GM19025 (cell line): Measurements from ENCODE around the gene RHOV.
A peak's percentile ranks its signal among the peaks of the same experiment; 100 is the strongest.

Source experiments
- ATAC-seq: cut with Tn5 transposase; IDR thresholded peaks from one replicate; pipeline ENCODE4 v1.9.1; 2021; ENCODE audit warnings: mild to moderate bottlenecking, low read depth, moderate library complexity; ENCODE audit not compliant: unreplicated experiment

RHOV gene, protein sequence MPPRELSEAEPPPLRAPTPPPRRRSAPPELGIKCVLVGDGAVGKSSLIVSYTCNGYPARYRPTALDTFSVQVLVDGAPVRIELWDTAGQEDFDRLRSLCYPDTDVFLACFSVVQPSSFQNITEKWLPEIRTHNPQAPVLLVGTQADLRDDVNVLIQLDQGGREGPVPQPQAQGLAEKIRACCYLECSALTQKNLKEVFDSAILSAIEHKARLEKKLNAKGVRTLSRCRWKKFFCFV

GRCh38 chr15:40873694-40874561, at the start of gene RHOV:
Gene RHOV (minus strand): TSS chr15:40874234. CDS start chr15:40874139, 95 bp downstream.
- ATAC-seq: peak; percentile 65

DNA sequence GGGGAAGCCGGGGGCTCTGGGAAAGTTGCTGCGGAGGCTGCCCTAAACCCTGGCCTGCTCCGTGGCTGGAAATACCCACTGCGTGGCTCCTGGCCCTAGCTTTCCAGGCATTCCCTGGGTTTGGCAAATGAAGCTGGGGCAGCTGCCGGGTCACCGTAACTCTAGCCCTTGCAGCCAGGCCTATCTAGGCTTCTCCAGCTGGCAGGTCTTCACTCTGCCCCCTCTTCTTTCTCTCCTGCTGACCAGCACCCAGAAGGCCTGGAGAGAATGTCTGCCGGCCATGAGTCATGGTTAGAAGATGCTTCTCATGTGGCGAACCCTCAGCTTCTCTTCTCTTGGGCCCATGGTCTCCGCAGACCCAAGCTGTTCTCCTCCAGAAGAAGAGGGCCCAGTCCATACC, 49.5 kb upstream of the RHOV start:
- no peak for ATAC-seq

DNA sequence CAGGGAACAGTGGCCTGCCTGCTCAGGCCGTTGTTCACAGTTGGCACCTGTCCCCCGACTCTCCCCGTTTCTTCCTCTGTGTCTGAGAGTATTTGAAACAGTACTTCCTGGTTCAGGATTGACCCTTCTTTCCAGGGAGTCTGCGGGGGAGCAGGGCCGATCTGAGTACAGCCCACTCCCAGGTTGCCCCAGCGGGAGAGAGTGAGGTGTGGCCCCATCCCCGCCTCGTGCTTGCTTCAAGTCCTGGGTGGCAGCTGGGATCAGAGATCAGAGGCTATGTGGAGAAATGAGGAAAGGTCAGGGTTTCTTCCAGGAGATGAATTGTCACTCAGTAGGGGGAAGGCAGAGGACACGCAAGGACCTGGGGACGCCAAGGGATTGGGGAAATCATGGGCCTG, 48.6 kb upstream of the RHOV start:
- ATAC-seq: no peak

- no peak for ATAC-seq
Observed at GRCh38 chr15:40921949-40922607, 48.0 kb upstream of the RHOV start.

- no peak for ATAC-seq
Observed at GRCh38 chr15:40918799-40919392, 44.9 kb upstream of the RHOV start.

GRCh38 chr15:40918146-40918798, 44.2 kb upstream of the RHOV start:
- ATAC-seq: no peak

DNA sequence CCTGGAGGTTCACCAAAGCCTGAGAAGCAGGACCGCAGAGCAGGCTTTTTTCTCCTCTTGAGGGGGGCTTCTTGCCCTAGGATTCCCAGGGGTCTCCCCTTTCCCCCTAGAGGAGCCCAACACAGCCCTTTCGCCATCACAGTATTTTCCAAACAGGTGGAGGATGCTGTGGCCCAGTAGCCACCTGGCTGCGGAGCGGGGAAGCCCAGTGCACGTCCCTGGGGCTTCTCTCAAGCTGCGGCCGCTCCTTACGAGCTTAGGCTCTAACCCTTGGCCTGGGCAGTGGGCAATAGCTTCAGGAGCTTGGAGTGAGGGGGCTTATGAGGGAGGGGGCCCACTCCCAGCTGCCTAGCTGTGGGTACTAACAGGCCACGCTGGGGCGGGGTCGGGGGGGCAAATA, 43.6 kb upstream of the RHOV start:
- no peak for ATAC-seq

GRCh38 chr15:40915679-40916078, 41.6 kb upstream of the RHOV start:
- ATAC-seq: no peak

DNA sequence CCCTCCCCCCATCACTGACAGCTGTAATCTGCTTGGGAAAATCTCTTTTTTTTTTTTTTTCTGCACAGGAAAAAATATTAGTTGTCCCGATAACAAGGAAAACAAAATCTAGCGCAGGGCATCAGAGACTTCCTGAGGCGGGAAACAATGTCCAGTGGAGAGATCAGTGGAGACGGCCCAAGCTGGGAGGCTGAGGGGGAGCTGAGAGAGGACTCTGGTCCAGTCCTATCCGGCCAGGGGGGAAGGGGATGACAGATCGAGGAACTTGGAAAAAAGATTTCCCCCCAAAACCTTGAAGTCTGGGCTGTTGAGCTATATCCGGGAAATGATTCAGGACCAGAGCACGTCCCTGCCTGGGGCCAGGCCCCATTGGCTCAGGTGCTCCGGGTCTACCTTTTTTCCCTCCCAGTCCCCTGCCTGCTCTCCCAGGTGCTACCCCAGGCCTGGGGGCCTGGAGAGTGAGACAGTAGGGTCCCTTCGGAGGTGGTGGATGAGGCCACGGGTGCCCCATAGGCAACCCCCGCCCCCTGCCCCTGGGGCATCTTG, 41.2 kb upstream of the RHOV start:
- no peak for ATAC-seq

- ATAC-seq: no peak
Observed at GRCh38 chr15:40914486-40914885, 40.5 kb upstream of the RHOV start.

DNA sequence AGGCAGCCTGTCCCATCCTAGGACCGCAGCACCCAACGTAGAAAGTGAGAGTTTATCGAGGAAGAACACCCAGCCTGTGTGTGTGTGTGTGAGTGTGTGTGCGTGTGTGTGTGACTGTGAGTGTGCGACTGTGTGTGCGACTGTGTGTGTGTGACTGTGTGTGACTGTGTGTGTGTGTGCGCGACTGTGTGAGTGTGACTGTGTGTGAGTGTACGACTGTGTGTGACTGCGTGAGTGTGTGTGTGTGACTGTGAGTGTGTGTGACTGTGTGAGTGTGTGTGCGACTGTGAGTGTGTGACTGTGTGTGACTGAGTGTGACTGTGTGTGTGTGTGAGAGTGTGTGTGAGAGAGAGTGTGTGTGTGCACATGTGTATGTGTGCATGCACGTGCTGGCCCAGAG, 40.0 kb upstream of the RHOV start:
- ATAC-seq: no peak

GRCh38 chr15:40912478-40912877, 38.4 kb upstream of the RHOV start:
- ATAC-seq: no peak

GRCh38 chr15:40911693-40912092, 37.7 kb upstream of the RHOV start:
- ATAC-seq: no peak

- ATAC-seq: no peak
Observed at GRCh38 chr15:40911141-40911540, 37.1 kb upstream of the RHOV start.

DNA sequence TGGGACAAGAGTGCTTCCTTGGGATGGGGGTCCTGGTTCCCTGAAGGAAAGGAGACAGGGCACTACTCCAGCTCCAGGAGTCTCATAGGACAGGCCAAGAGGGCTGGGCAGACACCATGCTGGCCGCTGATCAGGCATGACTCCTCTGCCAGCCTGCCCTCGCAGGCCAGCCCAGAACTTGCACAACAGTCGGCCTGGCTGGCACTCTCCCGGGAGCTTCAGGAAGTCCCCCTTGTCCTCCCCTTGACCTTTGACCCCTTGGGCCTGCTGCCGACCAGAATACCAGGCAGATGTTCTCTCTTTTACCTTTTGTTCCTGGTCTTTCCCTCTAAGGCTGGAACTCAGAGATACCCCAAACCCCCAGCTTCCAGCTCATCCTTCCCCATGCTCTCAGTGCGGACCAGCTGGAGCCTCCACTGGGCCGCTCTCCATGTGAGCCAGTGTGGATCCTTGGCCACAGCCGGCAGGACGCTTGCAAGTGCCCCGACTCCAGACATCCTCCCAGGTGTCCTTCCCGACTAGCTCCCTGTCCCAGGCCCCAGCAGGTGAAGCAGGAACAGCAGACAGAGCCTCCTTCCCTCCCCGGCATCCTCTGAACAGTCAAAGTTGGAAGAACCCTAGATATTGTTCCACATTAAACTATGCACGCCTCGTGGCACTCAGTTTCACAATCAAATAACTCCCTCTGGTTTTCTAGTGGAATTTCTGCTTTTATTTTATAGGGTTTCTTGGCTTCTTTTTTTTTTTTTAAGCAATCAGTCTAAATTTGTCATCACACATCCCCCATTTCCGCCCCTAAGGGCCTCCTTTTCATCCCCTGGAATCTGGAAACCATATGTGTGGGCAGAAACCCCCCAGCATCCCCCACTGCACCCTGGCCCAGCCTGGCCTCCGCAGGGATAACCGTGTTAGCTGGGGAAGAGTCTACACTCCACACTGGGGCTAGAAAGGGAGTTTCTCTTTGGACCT, 35.9 kb upstream of the RHOV start:
- no peak for ATAC-seq

DNA sequence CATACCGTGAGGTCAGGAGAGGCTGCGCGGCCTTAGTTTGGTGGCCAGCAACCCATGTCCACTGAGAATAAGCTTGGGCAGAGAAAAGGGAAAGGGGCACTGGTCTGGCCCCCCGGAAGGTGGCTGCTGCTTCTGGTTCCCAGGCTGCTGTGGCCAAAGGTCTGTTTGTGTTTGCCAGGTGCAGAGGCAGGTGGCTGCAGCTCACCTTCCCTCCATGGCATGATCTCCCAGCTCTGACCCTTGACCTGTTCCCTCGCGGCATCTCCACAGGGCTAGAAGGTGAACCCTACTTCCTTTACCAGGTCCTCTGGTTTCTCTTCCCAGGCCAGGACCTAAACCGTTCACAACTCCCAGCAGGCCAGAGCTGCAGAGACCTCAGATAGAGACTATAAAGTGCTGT, 34.1 kb upstream of the RHOV start:
- ATAC-seq: no peak

GRCh38 chr15:40906991-40907802, 33.2 kb upstream of the RHOV start:
- no peak for ATAC-seq
